A673 (cell line): Measurements from ENCODE around the gene TUBB3. TPM values are rescaled to one million over a fixed set of nuclear protein-coding genes. Genes with fewer than 3 reads are reported as not detected.
"Not testable (repeated sequence)": the region's sequence is repeated elsewhere in the genome, so short reads cannot be mapped to it uniquely, and the experiment has no call there.

Experiments
- BruUV-seq: library from RNA; stranded (reverse); fragments of 400-500 nt; replicated peaks from 2 replicates; lab custom pipeline; 2021; lab: Mats Ljungman, UMichigan
- CTCF ChIA-PET: fragments of 300-600 bp; sonication (Branson Sonifier 250); formaldehyde crosslinking; loops from one replicate; lab custom pipeline; 2022; ENCODE audit warnings: antibody characterized with exemption; lab: Charles Lee
- POLR2A ChIA-PET: fragments of 300-600 bp; sonication (Branson Sonifier 250); formaldehyde crosslinking; loops from one replicate; lab custom pipeline; 2022; ENCODE audit warnings: antibody characterized with exemption; ENCODE audit not compliant: low non-redundant PET; lab: Charles Lee
- DNase-seq: peaks from one replicate; pipeline ENCODE4 v3.0.0-alpha.2; 2015; ENCODE audit warnings: low spot score
- H3K27ac ChIP-seq: fragments of 200-600 bp; sonication (generic); 2 replicates; pipeline ENCODE4 v1.5.1; 2016; ENCODE audit warnings: mixed run types, low read depth, mild to moderate bottlenecking, mixed read lengths, antibody characterized with exemption, low read length; ENCODE audit not compliant: poor library complexity, severe bottlenecking
- H3K27me3 ChIP-seq: fragments of 200-600 bp; sonication (generic); replicated peaks from 2 replicates; pipeline ENCODE4 v1.6.1; 2017; ENCODE audit warnings: mixed run types, low read depth, mild to moderate bottlenecking, mixed read lengths, antibody characterized with exemption, low read length; ENCODE audit not compliant: insufficient read depth, poor library complexity
- H3K36me3 ChIP-seq: fragments of 200-600 bp; sonication (generic); 2 replicates; pipeline ENCODE4 v1.6.1; 2016; ENCODE audit warnings: mixed run types, mild to moderate bottlenecking, mixed read lengths, antibody characterized with exemption, low read length; ENCODE audit not compliant: insufficient read depth, poor library complexity, severe bottlenecking
- H3K4me1 ChIP-seq: fragments of 200-600 bp; sonication (generic); 2 replicates; pipeline ENCODE4 v1.6.1; 2017; ENCODE audit warnings: mixed run types, mild to moderate bottlenecking, mixed read lengths, antibody characterized with exemption, low read length; ENCODE audit not compliant: insufficient read depth, poor library complexity, severe bottlenecking
- H3K4me3 ChIP-seq: fragments of 200-600 bp; sonication (generic); 2 replicates; pipeline ENCODE4 v1.5.1; 2016; ENCODE audit warnings: low read depth, mixed run types, mild to moderate bottlenecking, mixed read lengths, low read length; ENCODE audit not compliant: poor library complexity, severe bottlenecking
- H3K9me3 ChIP-seq: fragments of 200-600 bp; sonication (generic); 2 replicates; pipeline ENCODE4 v1.6.1; 2016; ENCODE audit warnings: mixed run types, low read depth, mild to moderate bottlenecking, mixed read lengths, antibody characterized with exemption, low read length; ENCODE audit not compliant: poor library complexity, severe bottlenecking
- EZH2 ChIP-seq: fragments of 200-600 bp; sonication (generic); IDR thresholded peaks from 2 replicates; pipeline ENCODE4 v1.6.1; 2017; ENCODE audit warnings: borderline replicate concordance, low read depth, mild to moderate bottlenecking, mixed read lengths, antibody characterized with exemption, low read length; ENCODE audit not compliant: poor library complexity, severe bottlenecking
- intact Hi-C: fragments of 100-400 bp; cut with micrococcal nuclease; formaldehyde crosslinking; loops from one replicate; pipeline ENCODE4 v1.10.0; 2022; ENCODE audit not compliant: unreplicated experiment
- total RNA-seq: library from RNA; stranded (reverse); gene quantifications from 2 replicates; pipeline ENCODE4 v1.2.3, GENCODE V29; 2021
- TF ChIP-seq, protein P1 (sequence below): fragments of 300-800, 200-600 bp; sonication (generic); conservative IDR thresholded peaks from 2 replicates; pipeline ENCODE4 v1.5.1; 2017; ENCODE audit warnings: low read depth, mild to moderate bottlenecking, antibody characterized with exemption, low read length, moderate library complexity, mixed read lengths

TUBB3 gene
- total RNA-seq, 1 experiment from 2014 or later, result 297 TPM

DNA sequence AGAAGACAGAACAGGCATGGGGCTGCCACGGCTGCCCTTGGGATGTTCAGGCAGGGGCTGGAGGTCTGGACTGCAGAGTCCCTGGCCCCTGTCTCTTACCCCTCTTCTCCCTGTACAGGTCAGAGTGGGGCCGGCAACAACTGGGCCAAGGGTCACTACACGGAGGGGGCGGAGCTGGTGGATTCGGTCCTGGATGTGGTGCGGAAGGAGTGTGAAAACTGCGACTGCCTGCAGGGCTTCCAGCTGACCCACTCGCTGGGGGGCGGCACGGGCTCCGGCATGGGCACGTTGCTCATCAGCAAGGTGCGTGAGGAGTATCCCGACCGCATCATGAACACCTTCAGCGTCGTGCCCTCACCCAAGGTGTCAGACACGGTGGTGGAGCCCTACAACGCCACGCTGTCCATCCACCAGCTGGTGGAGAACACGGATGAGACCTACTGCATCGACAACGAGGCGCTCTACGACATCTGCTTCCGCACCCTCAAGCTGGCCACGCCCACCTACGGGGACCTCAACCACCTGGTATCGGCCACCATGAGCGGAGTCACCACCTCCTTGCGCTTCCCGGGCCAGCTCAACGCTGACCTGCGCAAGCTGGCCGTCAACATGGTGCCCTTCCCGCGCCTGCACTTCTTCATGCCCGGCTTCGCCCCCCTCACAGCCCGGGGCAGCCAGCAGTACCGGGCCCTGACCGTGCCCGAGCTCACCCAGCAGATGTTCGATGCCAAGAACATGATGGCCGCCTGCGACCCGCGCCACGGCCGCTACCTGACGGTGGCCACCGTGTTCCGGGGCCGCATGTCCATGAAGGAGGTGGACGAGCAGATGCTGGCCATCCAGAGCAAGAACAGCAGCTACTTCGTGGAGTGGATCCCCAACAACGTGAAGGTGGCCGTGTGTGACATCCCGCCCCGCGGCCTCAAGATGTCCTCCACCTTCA is 11.7 kb downstream of the TUBB3 start:
- Histone ChIP-seq H3K27me3 (no peaks in the 10 kb centered on the region), H3K27ac (no peak overlapping the region), H3K4me1 (no peaks in the 10 kb centered on the region), H3K4me3 (no peak overlapping the region), H3K9me3 (no peaks in the 10 kb centered on the region), H3K36me3 (peaks cover 36% of the 10 kb centered on the region)
- DNase-seq, result no peak
- TF ChIP-seq, protein P1, sequence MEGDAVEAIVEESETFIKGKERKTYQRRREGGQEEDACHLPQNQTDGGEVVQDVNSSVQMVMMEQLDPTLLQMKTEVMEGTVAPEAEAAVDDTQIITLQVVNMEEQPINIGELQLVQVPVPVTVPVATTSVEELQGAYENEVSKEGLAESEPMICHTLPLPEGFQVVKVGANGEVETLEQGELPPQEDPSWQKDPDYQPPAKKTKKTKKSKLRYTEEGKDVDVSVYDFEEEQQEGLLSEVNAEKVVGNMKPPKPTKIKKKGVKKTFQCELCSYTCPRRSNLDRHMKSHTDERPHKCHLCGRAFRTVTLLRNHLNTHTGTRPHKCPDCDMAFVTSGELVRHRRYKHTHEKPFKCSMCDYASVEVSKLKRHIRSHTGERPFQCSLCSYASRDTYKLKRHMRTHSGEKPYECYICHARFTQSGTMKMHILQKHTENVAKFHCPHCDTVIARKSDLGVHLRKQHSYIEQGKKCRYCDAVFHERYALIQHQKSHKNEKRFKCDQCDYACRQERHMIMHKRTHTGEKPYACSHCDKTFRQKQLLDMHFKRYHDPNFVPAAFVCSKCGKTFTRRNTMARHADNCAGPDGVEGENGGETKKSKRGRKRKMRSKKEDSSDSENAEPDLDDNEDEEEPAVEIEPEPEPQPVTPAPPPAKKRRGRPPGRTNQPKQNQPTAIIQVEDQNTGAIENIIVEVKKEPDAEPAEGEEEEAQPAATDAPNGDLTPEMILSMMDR, result no peak
- no peak for TF ChIP-seq EZH2
- no TSS peak for BruUV-seq
- CTCF ChIA-PET, result no interaction called here
- POLR2A ChIA-PET, result no interaction called here
- intact Hi-C loops, result no loop called here

- H3K9me3 ChIP-seq, H3K4me3 ChIP-seq, H3K27me3 ChIP-seq, DNase-seq, POLR2A ChIA-PET, CTCF ChIA-PET, H3K4me1 ChIP-seq, intact Hi-C loops, H3K27ac ChIP-seq: not testable (repeated sequence)
- BruUV-seq, result TSS peak; percentile 80
- peaks cover 32% of the 10 kb centered on the region for H3K36me3 ChIP-seq
Measured at GRCh38 chr16:89935620-89936019, 12.5 kb downstream of the TUBB3 start.

GRCh38 chr16:89936034-89936433 is 12.9 kb downstream of the TUBB3 start:
- H3K4me3 ChIP-seq, result no peak overlapping the region
- H3K27me3 ChIP-seq, result no peaks in the 10 kb centered on the region
- TF ChIP-seq EZH2, result no peak
- TF ChIP-seq, protein P1, result no peak
- ChIA-PET CTCF (no interaction called here), POLR2A (no interaction called here)
- no peak overlapping the region for H3K27ac ChIP-seq
- peaks cover 31% of the 10 kb centered on the region for H3K36me3 ChIP-seq
- BruUV-seq, result no TSS peak
- DNase-seq, result no peak
- intact Hi-C loops, result no loop called here
- no peaks in the 10 kb centered on the region for H3K9me3 ChIP-seq
- no peaks in the 10 kb centered on the region for H3K4me1 ChIP-seq
